GM21367 (cell line): ENCODE data around the gene DHX8.

Experiments
- ATAC-seq: cut with Tn5 transposase; IDR thresholded peaks from one replicate; pipeline ENCODE4 v1.9.1; 2021; ENCODE audit not compliant: unreplicated experiment

DHX8 gene

GRCh38 chr17:43572368-43572980 lies 88.7 kb downstream of the DHX8 start:
- ATAC-seq, result no peak

GRCh38 chr17:43573579-43574321 lies 90.0 kb downstream of the DHX8 start:
- ATAC-seq, result no peak

- ATAC-seq, result no peak
Observed at GRCh38 chr17:43574348-43574747, 90.6 kb downstream of the DHX8 start.

- ATAC-seq, result no peak
Observed at GRCh38 chr17:43574896-43575525, 91.2 kb downstream of the DHX8 start.
